Activated T-helper 9 cell treated with anti-CD3 and anti-CD28 coated beads, Interleukin-2, amount 50 U/mL, for 16 hours (primary cell): ENCODE data around the gene STAP2.
"Not testable (repeated sequence)": the region's sequence is repeated elsewhere in the genome, so short reads cannot be mapped to it uniquely, and the experiment has no call there.

Source experiments
- DNase-seq: peaks from one replicate; pipeline ENCODE4 v3.0.0-alpha.2; 2020; ENCODE audit warnings: low read depth

Gene STAP2

GRCh38 chr19:4357921-4358326 is 19.3 kb upstream of the STAP2 start:
- DNase-seq = no peak

DNA sequence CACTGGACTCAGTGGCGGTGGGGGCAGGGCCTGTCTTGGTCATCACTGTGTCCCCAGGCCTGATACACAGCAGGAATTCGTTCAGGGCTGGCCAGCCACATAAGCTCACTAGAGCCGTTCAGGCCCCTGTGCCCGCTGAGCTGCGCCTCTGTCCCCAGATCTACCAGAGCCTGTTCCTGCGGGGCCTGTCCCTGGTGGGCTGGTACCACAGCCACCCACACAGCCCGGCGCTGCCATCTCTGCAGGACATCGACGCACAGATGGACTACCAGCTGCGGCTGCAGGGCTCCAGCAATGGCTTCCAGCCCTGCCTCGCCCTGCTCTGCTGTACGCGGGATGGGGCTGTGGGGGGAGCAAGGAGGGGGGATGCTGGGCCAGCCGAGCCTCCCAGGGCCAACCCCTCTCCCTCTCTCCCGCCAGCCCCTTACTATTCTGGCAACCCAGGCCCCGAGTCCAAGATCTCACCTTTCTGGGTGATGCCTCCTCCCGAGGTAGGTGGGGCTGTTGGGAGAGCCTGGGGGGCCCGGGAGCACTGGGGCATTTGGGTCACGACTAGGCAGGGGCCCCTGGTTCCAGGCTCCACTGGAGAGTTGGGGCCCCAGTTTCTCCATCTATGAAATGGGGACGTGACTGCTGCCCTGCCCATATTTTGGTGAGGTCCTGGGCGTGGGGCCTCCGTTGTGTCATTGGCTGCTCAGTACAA is 18.6 kb upstream of the STAP2 start:
- no peak for DNase-seq

DNA sequence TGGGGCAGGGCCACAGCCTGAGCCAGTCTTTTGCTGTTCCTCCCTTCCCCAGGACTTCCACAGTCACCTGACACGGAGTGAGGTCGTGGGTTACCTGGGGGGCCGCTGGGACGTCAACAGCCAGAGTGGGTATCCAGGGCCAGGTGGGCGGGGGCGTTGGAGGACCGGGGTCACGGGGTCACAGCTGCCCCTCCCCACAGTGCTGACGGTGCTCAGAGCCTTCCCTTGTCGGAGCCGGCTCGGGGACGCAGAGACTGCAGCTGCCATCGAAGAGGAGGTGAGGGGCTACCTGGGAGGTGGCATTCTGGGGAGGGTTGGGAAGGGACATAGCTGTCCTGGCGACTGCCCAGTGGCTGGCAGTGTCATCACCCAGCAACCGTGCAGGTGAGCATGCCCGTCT is 16.3 kb upstream of the STAP2 start:
- no peak for DNase-seq

DNA sequence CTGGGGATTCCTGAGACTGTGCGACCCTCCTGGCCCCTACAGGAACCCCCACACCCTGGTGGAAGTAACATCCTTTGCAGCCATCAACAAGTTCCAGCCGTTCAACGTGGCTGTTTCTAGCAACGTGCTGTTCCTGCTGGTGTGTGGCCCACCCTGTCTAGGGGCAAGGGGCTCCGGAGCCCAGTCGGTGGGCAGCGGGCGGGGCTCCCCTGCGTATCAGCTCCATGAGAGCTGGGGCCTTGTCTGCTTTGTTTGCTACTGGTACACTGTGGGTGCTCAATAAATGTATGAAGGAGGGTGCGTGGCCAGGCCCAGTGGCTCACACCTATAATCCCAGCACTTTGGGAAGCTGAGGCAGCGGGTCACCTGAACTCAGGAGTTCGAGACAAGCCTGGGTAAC is 15.7 kb upstream of the STAP2 start:
- DNase-seq = no peak

GRCh38 chr19:4352701-4353121 is 14.1 kb upstream of the STAP2 start:
- no peak for DNase-seq

- no peak for DNase-seq
Observed at GRCh38 chr19:4350726-4351125, 12.1 kb upstream of the STAP2 start.

DNA sequence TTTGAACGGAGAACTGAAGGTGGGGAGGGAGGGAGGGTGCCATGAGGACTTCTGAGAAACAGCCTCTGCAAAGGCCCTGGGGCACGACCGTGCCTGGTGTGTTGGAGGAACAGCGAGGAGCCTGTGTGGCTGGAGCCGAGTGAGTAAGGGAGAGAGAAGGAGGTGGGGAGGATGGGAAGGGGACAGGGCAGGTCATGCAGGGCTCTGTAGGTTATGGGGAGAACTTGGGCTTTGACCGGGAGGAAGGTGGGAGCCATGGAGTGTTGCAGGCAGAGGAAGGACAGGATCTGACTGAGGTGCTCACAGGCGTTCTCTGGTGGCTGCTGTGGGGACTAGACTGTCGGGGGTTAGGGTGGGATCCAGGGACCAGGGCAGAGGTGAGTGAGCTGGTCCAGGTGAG is 11.5 kb upstream of the STAP2 start:
- no peak for DNase-seq

- not testable (repeated sequence) for DNase-seq
Observed at GRCh38 chr19:4349225-4349624, 10.6 kb upstream of the STAP2 start.

DNA sequence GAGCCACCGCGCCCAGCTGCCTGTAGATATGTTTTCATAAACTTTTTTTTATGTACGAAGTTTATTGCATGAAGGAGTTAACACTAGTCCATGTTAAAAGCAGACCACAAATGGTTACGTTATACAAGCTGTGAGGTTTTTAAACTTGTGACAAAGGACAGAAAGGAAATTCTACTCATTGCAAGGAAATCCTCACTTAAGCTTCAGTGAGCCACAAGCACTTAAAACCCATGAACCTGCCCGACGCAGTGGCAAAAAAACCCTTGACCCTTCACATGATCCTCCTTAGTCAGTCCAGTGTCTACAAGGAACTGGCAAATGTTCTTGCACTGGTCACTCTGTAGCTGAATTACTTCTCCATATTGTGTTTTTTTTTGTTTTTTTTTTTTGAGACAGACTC is 8.9 kb upstream of the STAP2 start:
- DNase-seq = no peak

- no peak for DNase-seq
Observed at GRCh38 chr19:4346020-4346383, 7.4 kb upstream of the STAP2 start.

GRCh38 chr19:4345342-4346019 is 6.9 kb upstream of the STAP2 start:
- no peak for DNase-seq

GRCh38 chr19:4343370-4344307 is 5.0 kb upstream of the STAP2 start, which contains the start of gene MPND:
TSS of gene MPND (plus strand) at chr19:4343562. CDS start at chr19:4343594, 32 bp downstream.
- DNase-seq = peak; percentile 90

GRCh38 chr19:4342615-4343369 is 4.2 kb upstream of the STAP2 start:
- peak; percentile 81 for DNase-seq

DNA sequence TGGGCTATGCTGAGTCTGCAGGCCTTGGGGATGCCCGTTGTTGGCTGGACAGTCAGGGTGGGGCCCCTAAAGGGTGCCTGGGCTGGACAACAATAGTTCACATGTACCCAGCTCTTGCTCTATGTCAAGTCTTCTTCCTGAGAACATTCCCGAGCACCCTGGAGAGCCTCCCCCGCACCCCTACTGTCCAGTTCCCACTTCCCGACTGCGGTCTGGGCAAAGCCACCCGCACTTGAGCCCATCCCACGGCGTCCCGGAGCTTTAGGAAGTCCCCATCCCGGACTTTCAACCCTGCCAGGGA is 3.6 kb upstream of the STAP2 start:
- no peak for DNase-seq

GRCh38 chr19:4337906-4338440 is 654 bp downstream of the STAP2 start:
- no peak for DNase-seq

GRCh38 chr19:4334929-4335570 is 3.6 kb downstream of the STAP2 start:
- DNase-seq = no peak

- no peak for DNase-seq
Observed at GRCh38 chr19:4329858-4330257, 8.8 kb downstream of the STAP2 start.

GRCh38 chr19:4328991-4329681 is 9.5 kb downstream of the STAP2 start:
- DNase-seq = not testable (repeated sequence)

- peak; percentile 90 for DNase-seq
Observed at GRCh38 chr19:4328243-4328990, 10.2 kb downstream of the STAP2 start.

GRCh38 chr19:4327877-4328242 is 10.8 kb downstream of the STAP2 start:
- DNase-seq = no peak
